H9 (cell line): ENCODE results near the gene RBM14. TPM values are rescaled to one million over a fixed set of nuclear protein-coding genes. Genes with fewer than 3 reads are reported as not detected.

Experiments
- DNase-seq: peaks from one replicate; pipeline ENCODE4 v3.0.0-alpha.2; 2017
- H2AFZ ChIP-seq: one replicate; pipeline ENCODE4 v1.6.1; 2013; ENCODE audit warnings: mild to moderate bottlenecking, low read length, control low read depth, moderate library complexity
- H2AK5ac ChIP-seq: 2 replicates; pipeline ENCODE4 v1.6.1; 2013; ENCODE audit warnings: low read length, control low read depth, mixed read lengths; ENCODE audit not compliant: insufficient read length
- H2BK120ac ChIP-seq: one replicate; pipeline ENCODE4 v1.6.1; 2013; ENCODE audit warnings: low read depth, mild to moderate bottlenecking, low read length, control low read depth, inconsistent platforms; ENCODE audit not compliant: poor library complexity, severe bottlenecking
- H2BK12ac ChIP-seq: 2 replicates; pipeline ENCODE4 v1.6.1; 2013; ENCODE audit warnings: low read length, control low read depth, mixed read lengths, low read depth; ENCODE audit not compliant: insufficient read length
- H2BK15ac ChIP-seq: 2 replicates; pipeline ENCODE4 v1.6.1; 2013; ENCODE audit warnings: low read depth, low read length, control low read depth
- H2BK20ac ChIP-seq: one replicate; pipeline ENCODE4 v1.6.1; 2013; ENCODE audit warnings: low read depth, mild to moderate bottlenecking, low read length, control low read depth, inconsistent platforms; ENCODE audit not compliant: poor library complexity, severe bottlenecking
- H2BK5ac ChIP-seq: 2 replicates; pipeline ENCODE4 v1.6.1; 2013; ENCODE audit warnings: low read length, control low read depth, mixed read lengths; ENCODE audit not compliant: insufficient read length
- H3K14ac ChIP-seq: 2 replicates; pipeline ENCODE4 v1.6.1; 2013; ENCODE audit warnings: low read length, control low read depth; ENCODE audit not compliant: insufficient read depth
- H3K18ac ChIP-seq: 2 replicates; pipeline ENCODE4 v1.6.1; 2013; ENCODE audit warnings: low read depth, mild to moderate bottlenecking, mixed read lengths, low read length, control low read depth; ENCODE audit not compliant: insufficient read length
- H3K23ac ChIP-seq: 2 replicates; pipeline ENCODE4 v1.6.1; 2013; ENCODE audit warnings: low read length, control low read depth, mixed read lengths, low read depth; ENCODE audit not compliant: insufficient read length
- H3K23me2 ChIP-seq: 2 replicates; pipeline ENCODE4 v1.6.1; 2013; ENCODE audit warnings: low read depth, mild to moderate bottlenecking, mixed read lengths, low read length, control low read depth; ENCODE audit not compliant: insufficient read length, poor library complexity, severe bottlenecking
- H3K27ac ChIP-seq: 2 replicates; pipeline ENCODE4 v1.5.1; 2013; ENCODE audit warnings: low read length, control low read depth, mixed read lengths, low read depth; ENCODE audit not compliant: insufficient read length
- H3K27me3 ChIP-seq: 2 replicates; pipeline ENCODE4 v1.6.1; 2013; ENCODE audit warnings: low read length, control low read depth, inconsistent platforms; ENCODE audit not compliant: insufficient read depth
- H3K4ac ChIP-seq: 2 replicates; pipeline ENCODE4 v1.6.1; 2013; ENCODE audit warnings: low read depth, mild to moderate bottlenecking, control low read depth, inconsistent platforms, low read length, moderate library complexity
- H3K4me1 ChIP-seq: 2 replicates; pipeline ENCODE4 v1.6.1; 2013; ENCODE audit warnings: low read length, control low read depth, inconsistent platforms; ENCODE audit not compliant: insufficient read depth
- H3K4me2 ChIP-seq: 2 replicates; pipeline ENCODE4 v1.6.1; 2013; ENCODE audit warnings: low read length, control low read depth, mixed read lengths; ENCODE audit not compliant: insufficient read length, insufficient read depth
- H3K56ac ChIP-seq: 2 replicates; pipeline ENCODE4 v1.6.1; 2013; ENCODE audit warnings: low read depth, mild to moderate bottlenecking, mixed read lengths, low read length, control low read depth; ENCODE audit not compliant: insufficient read length
- H3K79me1 ChIP-seq: 2 replicates; pipeline ENCODE4 v1.6.1; 2013; ENCODE audit warnings: low read depth, mild to moderate bottlenecking, moderate library complexity, low read length, control low read depth, inconsistent platforms; ENCODE audit not compliant: insufficient read depth, poor library complexity, severe bottlenecking
- H3K79me2 ChIP-seq: 2 replicates; pipeline ENCODE4 v1.6.1; 2013; ENCODE audit warnings: low read length, control low read depth, inconsistent platforms; ENCODE audit not compliant: insufficient read depth
- H3K9ac ChIP-seq: 2 replicates; pipeline ENCODE4 v1.6.1; 2013; ENCODE audit warnings: low read length, control low read depth, mixed read lengths; ENCODE audit not compliant: insufficient read length; ENCODE audit errors: extremely low read depth
- H3K9me3 ChIP-seq: one replicate; pipeline ENCODE4 v1.6.1; 2013; ENCODE audit warnings: low read depth, low read length, inconsistent platforms; ENCODE audit not compliant: control insufficient read depth
- H3T11ph ChIP-seq: one replicate; pipeline ENCODE4 v1.6.1; 2013; ENCODE audit warnings: mild to moderate bottlenecking, low read length, control low read depth, inconsistent platforms
- H4K20me1 ChIP-seq: one replicate; pipeline ENCODE4 v1.6.1; 2013; ENCODE audit not compliant: control insufficient read depth, insufficient read length, insufficient read depth
- H4K5ac ChIP-seq: 2 replicates; pipeline ENCODE4 v1.6.1; 2013; ENCODE audit warnings: low read depth, mild to moderate bottlenecking, mixed read lengths, low read length, control low read depth; ENCODE audit not compliant: insufficient read length
- H4K8ac ChIP-seq: replicated peaks from 2 replicates; pipeline ENCODE4 v1.6.1; 2013; ENCODE audit warnings: low read length, control low read depth, mixed read lengths, low read depth; ENCODE audit not compliant: insufficient read length
- H4K91ac ChIP-seq: 2 replicates; pipeline ENCODE4 v1.6.1; 2013; ENCODE audit warnings: low read depth, mild to moderate bottlenecking, moderate library complexity, mixed read lengths, low read length, control low read depth; ENCODE audit not compliant: insufficient read length
- H3K27ac Mint-ChIP-seq, 3 experiments: 2 replicates in 2 of 3; 3 replicates in 1 of 3; pipeline ENCODE4 v1.8.0; 2020 to 2021; ENCODE audit warnings: mixed read lengths in 3 of 3, mild to moderate bottlenecking in 1 of 3, moderate library complexity in 1 of 3
- H3K27me3 Mint-ChIP-seq: 2 replicates; pipeline ENCODE4 v1.8.0; 2021; ENCODE audit warnings: low read depth, mild to moderate bottlenecking, moderate library complexity, mixed read lengths
- H3K36me3 Mint-ChIP-seq, 3 experiments: 2 replicates in 2 of 3; 3 replicates in 1 of 3; pipeline ENCODE4 v1.8.0; 2020 to 2021; ENCODE audit warnings: low read depth in 3 of 3, mixed read lengths in 3 of 3; ENCODE audit not compliant: insufficient read depth in 1 of 3
- H3K4me1 Mint-ChIP-seq, 2 experiments: 2 replicates each; pipeline ENCODE4 v1.8.0; 2020; ENCODE audit warnings: mixed read lengths in 2 of 2
- H3K4me3 Mint-ChIP-seq, 2 experiments: 2 replicates in 1 of 2; 3 replicates in 1 of 2; pipeline ENCODE4 v1.8.0; 2020 to 2021; ENCODE audit warnings: mild to moderate bottlenecking in 2 of 2, mixed read lengths in 2 of 2, moderate library complexity in 1 of 2
- H3K9me3 Mint-ChIP-seq, 2 experiments: 2 replicates in 1 of 2; 3 replicates in 1 of 2; pipeline ENCODE4 v1.8.0; 2020; ENCODE audit warnings: mild to moderate bottlenecking in 2 of 2, mixed read lengths in 2 of 2, moderate library complexity in 1 of 2
- CTCF ChIP-seq: fragments of 200-600 bp; sonication (generic); conservative IDR thresholded peaks from 3 replicates; pipeline ENCODE4 v1.8.0; 2021; ENCODE audit warnings: antibody characterized with exemption, mild to moderate bottlenecking
- WGBS: extraction: QIAGEN DNeasy Blood & Tissue Kit; methylation state at CpG from one replicate; pipeline ENCODE4 v1.1.7; 2013; ENCODE audit warnings: missing lambda C conversion rate, low lambda C conversion rate, mixed read lengths; ENCODE audit not compliant: insufficient read length; ENCODE audit errors: extremely low coverage; 5-methylcytosine and 5-hydroxymethylcytosine counted together
- total RNA-seq: library from RNA; stranded (reverse); gene quantifications from 2 replicates; pipeline ENCODE4 v1.2.1, GENCODE V29; 2021

The RBM14 gene
- total RNA-seq, 1 experiment from 2014 or later = 171 TPM

- H4K91ac ChIP-seq = no peak overlapping the region
- no peaks in the 10 kb centered on the region for H3K27me3 ChIP-seq
- H3T11ph ChIP-seq = no peak overlapping the region
- no peak overlapping the region for H3K18ac ChIP-seq
- no peak overlapping the region for H2AFZ ChIP-seq
- TF ChIP-seq CTCF = no peak
- no peak overlapping the region for H2BK5ac ChIP-seq
- H3K4me2 ChIP-seq = peak overlapping the region; percentile 73
- H3K79me1 ChIP-seq = peaks cover 3% of the 10 kb centered on the region
- no peaks in the 10 kb centered on the region for H3K79me2 ChIP-seq
- Mint-ChIP-seq H3K36me3 (peaks cover 2 to 25% (median 22%) of the 10 kb centered on the region in 3 experiments; a peak in 6 of 7 replicates), H3K9me3 (peaks cover 17 to 27% of the 10 kb centered on the region in 2 experiments), H3K27me3 (peaks cover 25% of the 10 kb centered on the region), H3K4me1 (peaks cover 15 to 17% of the 10 kb centered on the region in 2 experiments), H3K27ac (peak overlapping the region in 2 of 3 experiments; percentile 99; a peak in 2 of 7 replicates), H3K4me3 (peak overlapping the region; percentile 97 to 98)
- H2AK5ac ChIP-seq = no peak overlapping the region
- no peak overlapping the region for H2BK12ac ChIP-seq
- H3K23ac ChIP-seq = no peak overlapping the region
- no peak overlapping the region for H3K14ac ChIP-seq
- no peaks in the 10 kb centered on the region for H3K9me3 ChIP-seq
- no CpG with 5 or more reads among the region's 7 CpGs for WGBS
- no peak overlapping the region for H2BK120ac ChIP-seq
- H3K9ac ChIP-seq = peak overlapping the region; percentile 35
- H3K56ac ChIP-seq = no peak overlapping the region
- no peak overlapping the region for H2BK20ac ChIP-seq
- H3K4ac ChIP-seq = no peak overlapping the region
- H4K8ac ChIP-seq = no peak overlapping the region
- H4K5ac ChIP-seq = no peak overlapping the region
- H3K4me1 ChIP-seq = no peaks in the 10 kb centered on the region; the same call in 1 of the 2 replicates
- DNase-seq = no peak
- no peak overlapping the region for H3K27ac ChIP-seq
- no peaks in the 10 kb centered on the region for H4K20me1 ChIP-seq
- no peak overlapping the region for H2BK15ac ChIP-seq
- peaks cover 10% of the 10 kb centered on the region for H3K23me2 ChIP-seq
Observed at GRCh38 chr11:66593650-66594049, 22.8 kb upstream of the RBM14 start.
